Superior temporal gyrus (tissue), 1 donor: ENCODE results near the gene MACROD2.

Source experiments
- DNase-seq: peaks from one replicate; pipeline ENCODE4 v3.0.0-alpha.2; 2016; ENCODE audit errors: extremely low spot score

MACROD2 gene

GRCh38 chr20:14816471-14816870, 821.2 kb downstream of the MACROD2 start:
- DNase-seq, result no peak

GRCh38 chr20:14817101-14817500, 821.8 kb downstream of the MACROD2 start:
- DNase-seq, result no peak

- DNase-seq, result no peak
Measured at GRCh38 chr20:14820771-14821170, 825.5 kb downstream of the MACROD2 start.

- no peak for DNase-seq
Measured at GRCh38 chr20:14821251-14821650, 825.9 kb downstream of the MACROD2 start.

- no peak for DNase-seq
Measured at GRCh38 chr20:14824996-14825395, 829.7 kb downstream of the MACROD2 start.

GRCh38 chr20:14826543-14827313, 831.4 kb downstream of the MACROD2 start:
- no peak for DNase-seq

GRCh38 chr20:14828459-14828858, 833.1 kb downstream of the MACROD2 start:
- no peak for DNase-seq

- DNase-seq, result no peak
Measured at GRCh38 chr20:14829906-14830305, 834.6 kb downstream of the MACROD2 start.

- DNase-seq, result no peak
Measured at GRCh38 chr20:14830466-14830865, 835.1 kb downstream of the MACROD2 start.

GRCh38 chr20:14830899-14831298, 835.6 kb downstream of the MACROD2 start:
- DNase-seq, result no peak

GRCh38 chr20:14832630-14833029, 837.3 kb downstream of the MACROD2 start:
- no peak for DNase-seq

GRCh38 chr20:14838663-14839628, 843.6 kb downstream of the MACROD2 start:
- DNase-seq, result no peak

GRCh38 chr20:14845199-14846160, 850.2 kb downstream of the MACROD2 start:
- DNase-seq, result no peak

- no peak for DNase-seq
Measured at GRCh38 chr20:14848806-14849205, 853.5 kb downstream of the MACROD2 start.

GRCh38 chr20:14853079-14853478, 857.8 kb downstream of the MACROD2 start:
- no peak for DNase-seq

- DNase-seq, result no peak
Measured at GRCh38 chr20:14855171-14855570, 859.9 kb downstream of the MACROD2 start.

- DNase-seq, result no peak
Measured at GRCh38 chr20:14859627-14860026, 864.3 kb downstream of the MACROD2 start.

- DNase-seq, result no peak
Measured at GRCh38 chr20:14860410-14860814, 865.1 kb downstream of the MACROD2 start.

GRCh38 chr20:14861028-14861699, 865.8 kb downstream of the MACROD2 start:
- no peak for DNase-seq

GRCh38 chr20:14865169-14865568, 869.9 kb downstream of the MACROD2 start:
- no peak for DNase-seq

- DNase-seq, result no peak
Measured at GRCh38 chr20:14865731-14866130, 870.4 kb downstream of the MACROD2 start.
